Left renal pelvis (tissue), 4 donors: ENCODE measurements around the gene SLC43A1. TPM values are rescaled to one million over a fixed set of nuclear protein-coding genes. Genes with fewer than 3 reads are reported as not detected.
"Not testable (repeated sequence)": the region's sequence is repeated elsewhere in the genome, so short reads cannot be mapped to it uniquely, and the experiment has no call there.

Experiments
- DNase-seq, 4 donors: peaks; one replicate each; pipeline ENCODE4 v3.0.0-alpha.2; 2013; ENCODE audit warnings: low read depth in 4 of 4, low spot score in 3 of 4
- polyA plus RNA-seq, 4 donors: library from polyadenylated mRNA; unstranded; fragments of 120-200 nt; gene quantifications; one replicate each; pipeline ENCODE4 v1.2.1, GENCODE V29; 2013; ENCODE audit not compliant: insufficient read length in 4 of 4

Gene SLC43A1
- polyA plus RNA-seq, 4 donors: 4.9 to 9.7 (median 6.5) TPM

DNA sequence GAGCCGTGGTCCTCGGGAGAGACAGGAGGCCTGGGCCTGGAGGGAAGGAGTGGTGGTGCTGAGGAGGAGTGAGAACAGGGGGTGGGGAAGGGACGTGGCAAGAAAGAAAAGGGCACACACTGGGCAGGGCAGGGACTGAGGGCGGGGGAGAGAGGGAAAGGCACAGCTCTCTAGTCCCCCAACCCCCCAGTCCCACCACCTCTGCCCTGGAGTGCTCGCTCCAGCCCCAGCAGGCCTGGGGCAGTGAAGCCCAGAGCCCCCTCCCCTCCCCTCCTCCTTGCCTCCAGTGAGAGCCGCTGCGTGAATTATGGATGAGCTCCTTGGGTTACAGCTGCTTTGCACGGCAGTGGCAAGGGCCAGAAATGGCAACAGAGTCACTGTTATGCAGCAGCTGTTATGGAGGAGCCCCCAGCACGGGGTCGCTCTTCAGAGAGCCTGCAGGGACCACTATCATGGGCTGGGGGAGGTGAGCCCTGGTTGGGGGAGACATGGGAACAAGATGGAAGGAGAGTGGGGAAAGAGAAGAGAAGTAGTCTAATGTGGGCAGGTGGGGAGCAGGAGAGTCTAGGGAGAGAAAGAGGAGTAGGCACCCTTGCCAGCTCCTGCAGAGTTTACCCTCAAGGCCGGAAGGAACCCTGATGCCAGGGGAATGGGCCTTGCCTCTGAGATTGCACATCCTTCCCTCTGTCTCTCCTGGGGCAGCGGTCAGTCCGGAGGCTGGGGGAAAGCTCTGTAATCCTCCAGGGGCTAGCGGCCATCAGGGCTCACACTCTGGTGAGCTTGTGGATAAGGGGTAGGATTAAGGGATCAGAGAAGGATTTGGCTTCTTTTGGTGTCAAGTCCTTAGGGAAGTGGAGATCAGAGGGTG lies 51.6 kb downstream of the SLC43A1 start:
- no peak for DNase-seq

DNA sequence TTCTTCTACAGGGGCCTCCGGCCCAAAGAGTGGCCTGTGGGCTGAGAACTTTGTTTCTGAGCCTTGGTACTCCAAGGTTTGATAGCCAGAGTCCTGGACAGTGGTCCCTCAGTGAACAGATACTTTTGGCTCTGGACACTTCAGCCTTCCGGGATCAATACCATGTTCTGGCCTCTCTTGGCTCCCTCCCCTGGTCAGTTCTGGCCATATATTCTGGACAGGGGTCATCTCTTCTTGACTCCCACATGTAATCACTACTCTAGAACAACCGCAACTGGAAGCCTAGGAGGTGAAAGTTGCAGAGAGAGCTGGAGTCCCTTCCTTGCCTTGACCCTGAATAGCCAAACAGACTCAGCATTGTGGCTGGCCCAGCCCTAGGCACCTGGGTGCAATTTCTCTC lies 52.9 kb downstream of the SLC43A1 start:
- no peak for DNase-seq

DNA sequence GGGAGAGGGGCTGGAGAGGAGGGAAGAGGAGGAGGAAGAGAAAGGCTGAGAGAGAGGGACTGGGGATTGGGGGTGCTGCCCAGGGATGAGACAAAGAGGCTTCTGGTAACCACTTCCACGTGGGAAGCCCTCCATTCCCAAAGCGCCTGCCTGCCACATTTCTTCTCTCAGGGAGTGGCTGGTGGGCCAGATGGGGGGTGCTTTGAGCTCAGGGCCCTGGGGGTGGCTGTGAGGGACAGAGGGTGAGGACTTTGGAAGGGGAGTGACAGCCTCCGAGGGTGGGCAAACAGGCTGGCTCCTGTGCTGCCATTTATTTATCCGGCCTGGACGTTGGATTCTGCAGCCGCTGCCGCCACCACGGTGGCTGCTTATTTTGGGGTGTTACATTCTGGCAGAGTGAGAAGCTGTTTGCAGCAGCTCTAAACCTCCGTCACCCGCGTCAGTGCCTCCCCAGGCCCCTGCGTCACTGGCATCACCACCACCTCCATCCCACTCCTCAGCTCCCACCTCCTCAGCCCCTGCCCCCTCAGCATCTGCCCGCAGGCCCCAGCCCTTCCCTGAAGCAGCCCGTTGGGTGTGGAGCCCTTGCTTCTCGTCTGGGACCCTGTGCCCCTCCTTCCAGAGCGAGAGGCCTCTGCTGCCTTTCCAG lies 53.5 kb downstream of the SLC43A1 start:
- no peak for DNase-seq

DNA sequence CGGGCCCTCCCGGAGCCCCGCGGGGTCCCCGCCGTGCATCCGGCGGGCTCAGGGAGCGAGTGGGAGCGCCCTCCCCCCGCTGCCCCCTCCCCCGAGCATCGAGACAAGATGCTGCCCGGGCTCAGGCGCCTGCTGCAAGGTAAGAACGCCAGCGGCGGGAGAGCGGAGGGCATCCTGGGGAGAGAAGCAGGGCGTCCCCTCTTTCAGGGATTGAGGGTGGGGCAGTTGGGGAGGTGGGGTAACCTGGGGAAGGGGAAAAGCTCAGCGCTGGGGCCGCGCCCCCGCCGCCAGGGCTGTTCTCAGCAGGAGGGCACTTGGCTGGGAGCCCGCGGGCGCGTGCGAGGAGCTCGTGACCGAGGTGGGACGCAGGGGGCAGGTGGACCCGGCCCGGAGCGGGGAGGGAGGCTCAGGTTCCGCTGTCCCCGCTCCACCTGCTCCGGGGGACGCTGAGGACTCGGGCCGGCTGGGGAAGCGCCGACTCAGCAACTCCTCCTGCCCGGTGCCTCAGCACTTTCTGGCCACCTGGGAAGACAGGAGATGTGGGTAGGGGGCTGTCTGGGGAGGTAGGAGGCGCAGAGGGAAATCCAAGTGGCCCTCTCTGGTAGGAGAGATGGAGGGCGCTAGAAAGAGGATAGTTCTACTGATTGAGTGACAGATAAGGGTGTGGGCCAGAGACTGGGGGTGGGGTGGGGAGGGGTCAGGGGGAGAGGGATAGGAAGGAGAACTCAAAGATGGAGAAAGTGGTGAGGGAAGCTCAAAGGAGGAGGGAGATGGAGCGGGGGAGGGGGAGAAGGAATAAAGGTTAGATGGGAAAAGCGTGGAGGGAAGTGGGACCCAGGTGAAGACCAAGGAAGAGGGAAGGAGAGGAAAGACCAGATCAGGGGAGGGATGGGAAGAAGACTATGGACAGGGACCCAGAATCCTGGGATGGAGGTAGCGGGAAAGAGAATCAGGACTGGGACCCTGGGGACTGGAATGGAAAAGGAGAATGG lies 54.4 kb downstream of the SLC43A1 start:
- no peak for DNase-seq

DNA sequence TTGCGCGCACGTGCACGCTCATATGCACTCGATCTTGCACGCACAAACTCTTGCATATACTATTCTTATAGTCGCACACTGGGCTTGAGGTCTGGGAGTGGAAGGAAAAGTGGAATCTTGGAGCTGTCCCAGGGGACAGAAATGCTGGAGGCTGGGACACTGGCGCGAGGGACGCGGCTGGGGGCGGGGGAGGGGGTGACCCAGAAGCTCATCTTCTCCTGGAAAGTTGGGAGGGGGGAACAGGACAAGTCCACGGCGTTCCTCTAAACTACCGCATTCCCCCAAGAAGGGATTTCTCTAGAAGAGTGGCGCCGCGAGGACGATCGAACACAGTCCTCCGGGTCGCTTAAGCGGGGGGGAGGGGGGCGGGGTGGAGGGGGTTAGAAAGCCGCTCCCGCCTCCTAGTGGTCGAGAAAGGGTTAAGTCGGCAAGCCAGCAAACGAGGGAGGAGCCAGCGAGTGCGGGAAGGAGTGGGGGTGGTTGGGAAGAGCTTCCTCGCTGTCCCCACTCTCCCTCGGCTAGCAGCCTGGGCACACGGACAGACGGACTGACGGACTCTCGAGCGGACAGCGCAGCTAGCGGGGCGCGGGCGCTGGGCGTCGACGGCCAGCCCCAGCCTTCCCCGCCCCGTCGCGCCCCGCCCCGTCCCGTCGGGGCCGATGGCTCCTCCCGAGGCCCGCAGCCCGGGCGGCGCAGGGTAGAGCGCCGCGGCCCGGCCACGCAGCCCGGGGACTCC lies 55.3 kb downstream of the SLC43A1 start, which contains the start of gene RTN4RL2:
TSS of gene RTN4RL2 (plus strand) at position 507 of the 736 bp plus-strand sequence. CDS start 338 bp downstream, outside the sequence.
- DNase-seq: no peak

DNA sequence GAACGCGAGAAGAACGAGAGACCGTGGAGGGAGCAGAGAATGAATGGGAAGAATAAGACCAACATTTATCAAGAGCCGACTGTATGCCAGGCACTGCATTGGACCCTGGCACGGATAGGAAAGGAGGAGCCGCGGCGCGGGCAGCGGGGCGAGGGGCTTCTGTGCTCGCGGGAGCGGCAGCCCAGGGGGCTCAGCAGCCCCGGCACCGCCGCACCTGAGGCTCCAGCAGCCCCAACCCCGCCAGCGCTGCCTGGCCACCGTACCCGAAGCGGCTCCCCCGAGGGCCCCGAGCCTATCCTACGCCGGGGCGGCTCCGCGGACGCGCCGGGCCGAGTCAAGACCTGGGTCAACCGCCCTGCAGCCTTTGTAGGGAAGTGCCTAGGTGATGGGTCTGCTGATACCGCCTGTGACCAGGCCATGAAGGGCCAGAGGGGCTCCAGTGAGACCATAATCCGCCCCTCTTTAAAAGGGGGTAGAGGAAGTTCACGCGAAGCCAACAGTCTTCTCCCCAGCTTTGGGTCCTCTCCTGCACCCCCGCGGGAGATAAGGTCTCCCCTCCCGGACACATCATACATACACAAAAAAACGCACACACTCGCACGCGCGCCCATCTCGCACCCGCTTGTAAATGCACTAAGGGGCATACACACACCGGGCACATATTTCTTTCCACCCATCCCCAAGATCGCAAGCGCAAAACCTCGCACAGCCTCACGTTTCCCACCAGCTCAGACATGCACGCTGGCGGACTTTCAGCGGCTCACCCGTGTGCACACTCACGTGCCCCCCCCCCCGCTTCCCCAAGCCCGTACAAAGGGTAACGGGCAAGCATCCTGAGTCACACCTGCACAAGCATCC lies 56.1 kb downstream of the SLC43A1 start:
- no peak for DNase-seq

DNA sequence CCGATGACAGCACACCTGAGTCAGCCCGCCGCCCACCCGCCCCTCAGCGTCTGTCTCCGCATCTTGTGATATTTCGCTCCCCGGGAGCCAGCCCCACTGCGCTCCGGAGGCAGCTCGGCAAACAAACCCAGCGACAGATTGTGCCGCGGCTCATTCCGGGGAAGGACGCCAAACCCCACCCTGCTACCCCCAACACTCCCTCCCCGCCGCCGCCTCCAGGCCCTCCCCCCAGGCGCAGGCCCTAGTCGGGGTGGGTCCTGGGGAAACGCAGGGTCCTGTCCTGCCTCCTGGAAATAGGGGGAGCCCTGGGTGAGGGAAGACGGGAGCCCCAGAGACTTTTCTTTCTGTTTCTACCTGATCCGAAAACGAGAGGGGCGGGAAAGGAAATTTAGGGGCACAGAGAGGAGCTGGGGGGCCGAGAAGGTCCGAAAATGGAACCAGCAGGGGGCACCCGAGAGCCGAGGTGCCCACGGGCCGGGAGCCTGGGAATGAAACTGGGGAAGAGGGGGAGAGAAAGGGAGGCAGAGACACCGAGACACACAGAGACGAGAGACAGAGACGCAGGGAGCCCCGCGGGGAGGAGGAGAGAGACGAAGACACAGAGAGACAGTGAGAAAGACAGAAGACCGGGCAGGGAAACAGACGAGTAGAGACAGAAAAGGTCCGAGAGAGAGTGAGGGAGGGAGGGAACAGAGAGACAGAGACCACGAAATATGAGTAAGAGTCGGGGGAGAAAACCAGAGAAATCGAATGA lies 56.9 kb downstream of the SLC43A1 start:
- no peak for DNase-seq

DNA sequence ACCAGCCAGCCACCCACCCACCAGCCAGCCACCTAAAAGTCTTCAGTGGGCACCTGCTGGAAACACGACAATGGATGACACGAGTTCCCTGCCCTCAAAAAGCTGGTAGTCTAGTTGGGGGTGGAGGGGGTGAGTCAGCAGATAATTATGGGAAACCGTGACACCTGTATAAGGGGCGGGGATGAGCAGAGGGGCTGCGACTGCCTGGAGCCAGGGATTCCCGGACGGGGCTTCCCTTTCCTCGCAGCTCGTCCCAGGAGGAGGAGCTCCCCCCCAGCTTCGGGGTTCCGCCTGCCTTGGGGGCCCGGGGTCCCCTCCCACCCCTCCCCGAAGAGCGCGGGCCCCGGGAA lies 57.5 kb downstream of the SLC43A1 start:
- DNase-seq: no peak

DNA sequence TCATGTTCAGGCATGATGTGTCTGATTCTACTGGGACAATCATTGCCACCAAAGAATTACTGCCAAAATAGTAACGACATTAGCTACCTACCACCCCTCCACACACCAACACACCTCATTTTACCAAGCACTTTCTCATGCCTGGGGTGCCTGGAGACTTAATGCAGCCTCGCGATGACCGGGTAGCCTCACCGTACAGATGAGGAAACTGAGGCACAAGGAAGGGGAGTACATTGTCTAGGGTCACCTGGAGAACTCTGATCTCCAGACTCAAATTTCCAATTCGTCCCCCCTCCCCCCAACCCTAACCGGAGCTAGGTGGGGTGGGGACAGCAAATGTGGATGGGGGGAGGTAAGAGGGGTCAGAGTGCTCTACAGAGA lies 57.9 kb downstream of the SLC43A1 start:
- DNase-seq: no peak

DNA sequence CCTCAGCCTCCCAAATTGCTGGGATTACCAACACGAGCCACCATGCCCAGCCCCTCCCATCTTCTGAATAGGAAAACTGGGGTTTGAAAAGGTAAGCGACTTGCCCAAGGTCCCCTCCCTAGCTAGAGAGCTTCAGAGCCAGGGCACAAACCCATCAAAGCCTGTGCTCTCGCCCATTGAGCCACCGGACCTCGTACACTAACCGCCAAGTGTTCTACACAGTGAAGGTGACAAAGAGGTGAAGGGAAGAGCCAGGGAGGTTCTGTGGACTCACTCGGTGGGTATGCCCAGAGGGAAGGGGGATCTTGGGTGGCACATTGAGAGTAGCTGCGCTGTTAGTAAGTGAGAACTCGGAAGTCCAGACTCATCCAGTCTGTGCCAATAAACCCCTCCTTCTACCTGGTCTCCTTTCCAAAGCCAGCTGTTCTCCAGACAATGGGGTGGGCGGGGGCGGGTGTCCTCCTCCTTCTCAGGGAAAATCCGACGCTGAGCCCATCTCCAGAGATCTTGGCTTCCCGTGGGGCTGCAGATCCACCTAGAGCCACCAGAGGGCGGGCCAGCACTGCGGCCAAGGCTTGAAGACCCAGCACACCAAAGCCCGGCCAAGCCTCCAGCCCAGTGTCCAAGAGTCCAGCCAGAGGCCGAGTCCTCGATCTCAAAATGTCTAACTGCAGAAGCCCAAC lies 58.4 kb downstream of the SLC43A1 start:
- DNase-seq: peak; percentile 60 to 70 (median 62)

DNA sequence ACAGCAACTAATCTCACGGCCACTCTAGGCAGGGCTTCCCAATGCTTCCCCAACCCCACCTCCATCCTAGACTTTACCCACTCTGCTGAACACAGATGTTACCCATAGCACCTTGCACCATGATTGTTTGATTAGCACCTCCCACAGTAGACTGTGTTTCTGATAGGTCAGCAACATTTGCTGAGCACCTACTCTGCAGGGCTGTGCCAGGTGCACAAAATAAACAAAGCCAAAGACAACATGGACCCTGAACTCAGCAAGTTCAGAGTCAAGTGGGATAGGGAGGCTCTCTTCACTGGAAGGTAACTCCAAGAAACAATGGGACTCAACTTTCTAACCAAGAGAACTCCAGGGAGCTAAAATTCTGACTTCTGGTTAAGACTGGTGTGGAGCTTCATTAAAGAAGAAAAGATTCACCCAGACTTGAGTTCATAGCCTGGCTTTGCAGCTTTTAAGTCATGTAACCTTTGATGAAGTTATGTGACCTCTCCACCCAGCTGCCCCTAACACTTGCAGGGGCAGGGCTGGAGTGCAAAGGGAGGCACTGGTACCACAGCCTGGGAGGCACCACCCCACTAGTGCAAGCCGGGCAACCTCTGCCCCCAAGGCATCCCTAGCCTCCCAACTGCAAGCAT lies 61.8 kb downstream of the SLC43A1 start:
- no peak for DNase-seq

DNA sequence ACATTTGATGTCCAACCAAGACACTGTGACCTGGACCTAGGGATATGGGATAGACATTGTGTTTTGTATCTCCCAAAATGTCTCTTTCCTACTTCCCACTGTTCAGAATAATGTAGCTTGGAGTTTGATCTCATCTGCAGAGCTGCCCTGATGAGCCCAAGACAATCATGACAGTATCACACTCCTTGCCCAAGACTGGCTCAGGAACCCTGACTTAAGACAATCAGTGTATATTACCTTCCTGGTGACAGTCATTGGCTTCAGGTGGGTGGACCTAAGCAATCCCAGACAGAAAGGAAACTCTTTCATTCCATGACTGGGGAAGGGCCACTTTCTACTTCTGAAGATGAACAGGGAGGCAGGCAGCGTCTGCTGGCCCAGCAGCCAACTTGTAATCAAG lies 69.4 kb downstream of the SLC43A1 start:
- DNase-seq: no peak

DNA sequence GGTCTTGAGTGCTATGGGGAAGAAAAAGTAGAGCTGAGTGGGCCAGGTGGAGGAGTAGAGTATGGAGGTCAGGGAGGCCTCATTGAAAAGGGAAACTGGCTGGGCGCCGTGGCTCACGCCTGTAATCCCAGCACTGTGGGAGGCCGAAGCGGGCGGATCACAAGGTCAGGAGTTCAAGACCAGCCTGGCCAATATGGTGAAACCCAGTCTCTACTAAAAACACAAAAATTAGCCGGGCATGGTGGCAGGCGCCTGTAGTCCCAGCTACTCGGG lies 70.4 kb downstream of the SLC43A1 start:
- DNase-seq: not testable (repeated sequence)

DNA sequence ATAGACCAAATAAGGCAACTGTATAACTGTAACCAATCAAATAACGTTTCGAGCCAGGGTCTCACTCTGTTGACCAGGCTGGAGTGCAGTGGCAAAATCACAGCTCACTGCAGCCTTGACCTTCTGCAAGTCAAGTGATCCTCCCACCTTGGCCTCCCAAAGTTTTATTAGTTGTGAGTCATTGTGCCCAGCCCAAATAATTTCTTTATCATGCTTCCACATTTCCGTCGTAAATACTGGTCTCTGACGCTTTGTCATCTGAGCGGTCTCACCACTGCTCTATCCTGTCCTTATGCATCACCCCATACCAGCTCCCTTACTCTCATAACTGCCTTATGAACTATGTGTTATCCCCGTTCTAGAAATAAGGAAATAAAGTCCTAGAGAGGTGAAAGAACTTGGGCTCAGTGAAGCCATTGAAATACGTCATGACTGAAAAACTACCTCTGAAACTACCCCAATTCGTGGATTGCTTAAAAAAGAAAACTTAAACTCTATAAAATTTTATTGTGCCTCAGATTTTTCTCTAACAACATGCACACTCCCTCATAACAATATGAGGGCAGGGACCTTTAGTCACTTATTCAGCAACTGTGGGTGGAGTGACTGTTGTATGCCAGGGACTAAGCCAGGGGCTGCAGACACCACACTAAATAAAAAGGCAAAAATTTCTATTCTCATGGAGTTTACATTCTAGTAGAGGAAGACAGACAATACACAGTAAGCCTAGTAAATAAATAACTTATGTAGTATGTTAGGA lies 71.0 kb downstream of the SLC43A1 start:
- DNase-seq: no peak

DNA sequence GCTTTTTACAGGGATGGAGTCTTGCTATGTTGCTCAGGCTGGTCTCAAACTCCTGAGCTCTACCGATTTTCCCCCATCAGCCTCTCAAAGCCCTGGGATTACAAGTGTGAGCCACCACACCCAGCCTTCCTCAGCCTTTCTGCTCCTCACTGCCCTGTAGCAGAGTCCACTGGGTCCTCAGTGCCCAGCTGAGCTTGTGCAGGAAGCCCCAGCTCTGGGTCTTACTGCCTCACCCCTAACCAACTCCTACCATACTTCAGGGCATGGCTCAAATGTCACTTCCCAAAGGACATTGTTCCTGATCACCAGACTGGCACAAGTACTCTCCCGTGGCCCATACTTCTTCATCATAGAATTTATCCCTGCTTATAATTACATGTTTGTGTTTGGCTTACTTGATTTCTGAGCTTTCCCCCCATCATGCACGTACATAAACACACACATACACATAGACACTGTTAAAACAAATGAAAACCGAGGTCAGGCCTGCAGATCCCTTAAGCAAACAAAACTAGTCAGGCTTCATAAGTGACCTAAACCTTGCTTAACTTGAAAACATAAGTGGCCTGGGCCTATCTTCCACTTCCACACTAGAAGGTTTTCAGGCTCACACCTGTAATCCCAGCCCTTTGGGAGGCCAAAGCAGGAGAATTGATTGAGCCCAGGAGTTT lies 74.6 kb downstream of the SLC43A1 start:
- no peak for DNase-seq

DNA sequence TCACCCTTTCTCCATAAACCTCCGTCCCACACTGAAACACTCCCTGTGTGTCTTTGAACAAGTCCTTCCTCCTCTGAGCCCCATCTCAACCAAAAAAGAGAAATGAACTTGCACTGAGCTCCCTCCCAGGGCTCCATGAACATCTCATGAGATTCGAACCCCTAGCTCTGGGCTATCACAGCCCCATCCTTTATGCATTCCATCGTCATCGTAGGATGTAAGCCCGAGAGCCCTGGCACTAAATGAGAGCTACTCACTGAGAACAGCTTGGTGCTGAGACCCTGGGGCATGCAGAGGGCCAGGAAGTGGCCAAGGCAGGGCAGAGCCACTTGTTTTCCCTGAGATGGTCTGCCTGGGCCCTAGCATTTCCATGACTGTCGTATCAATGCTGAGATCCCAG lies 75.7 kb downstream of the SLC43A1 start:
- no peak for DNase-seq
